Loucy (cell line): ENCODE measurements around the gene LMOD1.

Experiments used
- EZH2phosphoT487 ChIP-seq: fragments of 200-600 bp; IDR thresholded peaks from 2 replicates; pipeline ENCODE4 v1.6.1; 2018; ENCODE audit warnings: antibody characterized with exemption, mild to moderate bottlenecking, moderate library complexity, borderline replicate concordance
- TF ChIP-seq, protein P1 (sequence below): fragments of 200-600 bp; sonication (generic); conservative IDR thresholded peaks from 2 replicates; pipeline ENCODE4 v1.5.1; 2014; ENCODE audit warnings: mild to moderate bottlenecking, antibody characterized with exemption, low read length

DNA sequence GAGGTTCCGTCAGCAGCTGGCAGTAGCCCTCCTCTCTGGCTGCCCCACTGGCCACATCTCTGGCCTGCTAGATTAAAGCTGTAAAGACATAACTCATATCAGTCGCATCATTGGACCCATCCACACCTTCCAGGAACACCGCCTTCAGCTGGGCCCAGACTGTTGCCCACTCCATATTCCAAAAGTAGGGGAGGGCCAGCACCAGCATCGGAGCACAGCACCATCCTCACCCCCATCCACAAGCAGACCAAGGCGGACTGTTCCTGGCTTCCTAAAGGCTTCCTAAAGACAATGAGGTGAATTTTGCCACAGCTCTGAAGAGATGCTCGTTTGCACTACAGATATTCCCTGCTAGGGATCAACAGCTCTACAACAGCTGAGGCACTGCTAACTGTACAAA lies 54.1 kb downstream of the LMOD1 start:
- TF ChIP-seq, protein P1, sequence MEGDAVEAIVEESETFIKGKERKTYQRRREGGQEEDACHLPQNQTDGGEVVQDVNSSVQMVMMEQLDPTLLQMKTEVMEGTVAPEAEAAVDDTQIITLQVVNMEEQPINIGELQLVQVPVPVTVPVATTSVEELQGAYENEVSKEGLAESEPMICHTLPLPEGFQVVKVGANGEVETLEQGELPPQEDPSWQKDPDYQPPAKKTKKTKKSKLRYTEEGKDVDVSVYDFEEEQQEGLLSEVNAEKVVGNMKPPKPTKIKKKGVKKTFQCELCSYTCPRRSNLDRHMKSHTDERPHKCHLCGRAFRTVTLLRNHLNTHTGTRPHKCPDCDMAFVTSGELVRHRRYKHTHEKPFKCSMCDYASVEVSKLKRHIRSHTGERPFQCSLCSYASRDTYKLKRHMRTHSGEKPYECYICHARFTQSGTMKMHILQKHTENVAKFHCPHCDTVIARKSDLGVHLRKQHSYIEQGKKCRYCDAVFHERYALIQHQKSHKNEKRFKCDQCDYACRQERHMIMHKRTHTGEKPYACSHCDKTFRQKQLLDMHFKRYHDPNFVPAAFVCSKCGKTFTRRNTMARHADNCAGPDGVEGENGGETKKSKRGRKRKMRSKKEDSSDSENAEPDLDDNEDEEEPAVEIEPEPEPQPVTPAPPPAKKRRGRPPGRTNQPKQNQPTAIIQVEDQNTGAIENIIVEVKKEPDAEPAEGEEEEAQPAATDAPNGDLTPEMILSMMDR: no peak
- TF ChIP-seq EZH2phosphoT487: no peak
